HepG2 (cell line): ENCODE results near the gene OIT3. TPM values are rescaled to one million over a fixed set of nuclear protein-coding genes. Genes with fewer than 3 reads are reported as not detected.

Experiments used
- ATAC-seq: fragments of 200-7000 bp; cut with Tn5 transposase; 3 replicates; pipeline ENCODE4 v1.9.1; 2020; ENCODE audit warnings: mild to moderate bottlenecking, moderate library complexity
- BruUV-seq: library from RNA; stranded (reverse); fragments of 400-500 nt; replicated peaks from 2 replicates; lab custom pipeline; 2021; lab: Mats Ljungman, UMichigan
- CTCF ChIA-PET: fragments of 300-600 bp; formaldehyde crosslinking; extraction: SDS; loops from one replicate; lab custom pipeline; 2021; ENCODE audit warnings: low total read pairs, inconsistent platforms, low intra/inter-chr PET ratio; lab: Yijun Ruan, JAX
- POLR2A ChIA-PET: fragments of 350-600 bp; sonication (Branson Sonifier 250); formaldehyde crosslinking; loops from one replicate; lab custom pipeline; 2020; ENCODE audit warnings: antibody characterized with exemption, inconsistent platforms; lab: Yijun Ruan, JAX
- DNase-seq: peaks from one replicate; pipeline ENCODE4 v3.0.0-alpha.2; 2015; ENCODE audit warnings: low spot score
- FAIRE-seq: peaks from 3 replicates; lab custom pipeline; 2011; peaks lifted over from hg19 to GRCh38; lab: Jason Lieb, UNC
- H2AFZ ChIP-seq: one replicate; pipeline ENCODE4 v1.6.1; 2011; ENCODE audit warnings: low read length, inconsistent platforms
- H3K27ac ChIP-seq: fragments of 300-600 bp; 3 replicates; pipeline ENCODE4 v1.8.0; 2011; ENCODE audit warnings: mixed run types, mild to moderate bottlenecking, mixed read lengths, low read length, inconsistent platforms; ENCODE audit not compliant: insufficient read depth; ENCODE audit errors: extremely low read length
- H3K27me3 ChIP-seq, 2 experiments: fragments of 200-600 bp in 1 of 2; 2 replicates in 1 of 2; 3 replicates in 1 of 2; pipeline versions ENCODE4 v1.6.0 to v1.8.0; 2011; ENCODE audit warnings: low read length in 2 of 2, mild to moderate bottlenecking in 2 of 2, moderate library complexity in 2 of 2, inconsistent platforms in 1 of 2; ENCODE audit not compliant: insufficient read depth in 2 of 2, control insufficient read depth in 1 of 2
- H3K36me3 ChIP-seq, 2 experiments: fragments of 200-600 bp in 1 of 2; replicated peaks in 1 of 2; 2 replicates in 1 of 2; 3 replicates in 1 of 2; pipeline versions ENCODE4 v1.5.1 to v1.8.0; 2011; ENCODE audit warnings: low read length in 2 of 2, inconsistent platforms in 1 of 2; ENCODE audit not compliant: insufficient read depth in 2 of 2, control insufficient read depth in 1 of 2
- H3K4me1 ChIP-seq: 2 replicates; pipeline ENCODE4 v1.5.1; 2012; ENCODE audit warnings: low read length, inconsistent platforms; ENCODE audit not compliant: insufficient read depth
- H3K4me2 ChIP-seq: 2 replicates; pipeline ENCODE4 v1.6.0; 2011; ENCODE audit warnings: low read depth, low read length, inconsistent platforms
- H3K4me3 ChIP-seq, 3 experiments: fragments of 200-600 bp in 1 of 3; sonication (generic), shearing (Covaris generic) in 1 of 3; replicated peaks in 1 of 3; 2 replicates each; pipeline ENCODE4 v1.5.1; 2011 to 2016; ENCODE audit warnings: low read length in 3 of 3, inconsistent platforms in 2 of 3, low read depth in 2 of 3, mild to moderate bottlenecking in 2 of 3, control low read depth in 1 of 3, mixed read lengths in 1 of 3; ENCODE audit not compliant: insufficient read depth in 1 of 3
- H3K79me2 ChIP-seq: one replicate; pipeline ENCODE4 v1.6.1; 2011; ENCODE audit warnings: low read length, inconsistent platforms; ENCODE audit not compliant: insufficient read depth
- H3K9ac ChIP-seq: 2 replicates; pipeline ENCODE4 v1.6.0; 2011; ENCODE audit warnings: mild to moderate bottlenecking, low read depth, low read length, inconsistent platforms; ENCODE audit not compliant: insufficient read depth
- H3K9me3 ChIP-seq: 2 replicates; pipeline ENCODE4 v1.5.1; 2012; ENCODE audit warnings: mild to moderate bottlenecking, low read length
- H4K20me1 ChIP-seq: 2 replicates; pipeline ENCODE4 v1.6.0; 2011; ENCODE audit warnings: inconsistent platforms, mild to moderate bottlenecking, low read length, moderate library complexity; ENCODE audit not compliant: insufficient read depth
- GPBP1L1 ChIP-seq: sonication (generic); formaldehyde crosslinking; IDR thresholded peaks from 2 replicates; pipeline ENCODE4 v1.5.0; 2020; ENCODE audit warnings: mild to moderate bottlenecking, missing genetic modification reagents
- HNRNPH1 ChIP-seq: fragments of 200-400 bp; formaldehyde crosslinking; optimal IDR thresholded peaks from 2 replicates; pipeline ENCODE3; 2017; ENCODE audit warnings: mild to moderate bottlenecking, low read depth, low read length
- HNRNPK ChIP-seq: fragments of 200-400 bp; formaldehyde crosslinking; IDR thresholded peaks from 2 replicates; pipeline ENCODE4 v1.6.1; 2018; ENCODE audit warnings: low read length, low read depth, moderate library complexity, mild to moderate bottlenecking; ENCODE audit not compliant: poor library complexity, severe bottlenecking
- KDM6A ChIP-seq: IDR thresholded peaks from 2 replicates; pipeline ENCODE4 v1.6.1; 2016; ENCODE audit warnings: low read depth
- POLR2AphosphoS5 ChIP-seq: IDR thresholded peaks from 2 replicates; pipeline ENCODE4 v1.6.1; 2012; ENCODE audit warnings: low read depth, low read length
- STAT5B ChIP-seq: sonication (generic); formaldehyde crosslinking; IDR thresholded peaks from 2 replicates; pipeline ENCODE4 v1.4.0; 2020; ENCODE audit warnings: missing genetic modification reagents
- ZBTB3 ChIP-seq: sonication (generic); formaldehyde crosslinking; IDR thresholded peaks from 2 replicates; pipeline ENCODE4 v1.4.0; 2020; ENCODE audit warnings: low read depth, mild to moderate bottlenecking, moderate library complexity, missing genetic modification reagents, borderline replicate concordance
- ZNF121 ChIP-seq: sonication (generic); formaldehyde crosslinking; IDR thresholded peaks from 2 replicates; pipeline ENCODE4 v1.5.0; 2020; ENCODE audit warnings: mild to moderate bottlenecking, missing genetic modification reagents
- ZNF367 ChIP-seq: sonication (generic); formaldehyde crosslinking; IDR thresholded peaks from 2 replicates; pipeline ENCODE4 v1.4.0; 2020; ENCODE audit warnings: missing genetic modification reagents, borderline replicate concordance
- ZNF792 ChIP-seq: IDR thresholded peaks from 2 replicates; pipeline ENCODE4 v1.6.1; 2016
- WGBS: methylation state at CpG from one replicate; pipeline ENCODE4 v1.1.6; 2017; ENCODE audit warnings: low lambda C conversion rate; 5-methylcytosine and 5-hydroxymethylcytosine counted together
- in situ Hi-C: cut with HindIII; loops from 2 replicates; pipeline ENCODE4 v1.10.0; 2017; ENCODE audit warnings: low pct_unique_long_range_greater_than_20kb; ENCODE audit not compliant: extremely low pct_ligation_motif_present
- intact Hi-C: fragments of 100-400 bp; cut with micrococcal nuclease; formaldehyde crosslinking; loops from one replicate; pipeline ENCODE4 v1.10.0; 2022; ENCODE audit not compliant: unreplicated experiment
- polyA plus RNA-seq, 8 experiments: library from polyadenylated mRNA; depleted of rRNA in 3 of 8; stranded (reverse) in 7 of 8; unstranded in 1 of 8; fragments of >200 nt; fragmentation: Illumina TruSeq in 4 of 8; extraction: Trizol in 4 of 8; gene quantifications; 2 replicates each; pipeline versions ENCODE4 v1.2.1 to v1.2.3, GENCODE V29; 2011 to 2016; ENCODE audit warnings: low read depth in 4 of 8, missing spikeins in 1 of 8, mixed read lengths in 1 of 8; ENCODE audit not compliant: insufficient read depth in 1 of 8
- total RNA-seq, 5 experiments: library from RNA; depleted of rRNA; stranded (reverse); fragments of >200 nt; fragmentation: Illumina TruSeq; extraction: Trizol; gene quantifications; 2 replicates each; pipeline ENCODE4 v1.2.3, GENCODE V29; 2016; ENCODE audit warnings: low read depth in 1 of 5
- TF ChIP-seq, protein P1 (sequence below): sonication (generic); formaldehyde crosslinking; IDR thresholded peaks from 2 replicates; pipeline ENCODE4 v1.4.0; 2020; ENCODE audit warnings: missing genetic modification reagents, borderline replicate concordance
- TF ChIP-seq, protein P2 (sequence below): sonication (generic); formaldehyde crosslinking; IDR thresholded peaks from 2 replicates; pipeline ENCODE4 v1.9.0; 2021; ENCODE audit warnings: missing genetic modification reagents, borderline replicate concordance

The OIT3 gene
- total and polyA plus RNA-seq, 2 of the 13 experiments (the other 11 are each of a cell fraction or from before 2014, with no cell fraction given): not detected

DNA sequence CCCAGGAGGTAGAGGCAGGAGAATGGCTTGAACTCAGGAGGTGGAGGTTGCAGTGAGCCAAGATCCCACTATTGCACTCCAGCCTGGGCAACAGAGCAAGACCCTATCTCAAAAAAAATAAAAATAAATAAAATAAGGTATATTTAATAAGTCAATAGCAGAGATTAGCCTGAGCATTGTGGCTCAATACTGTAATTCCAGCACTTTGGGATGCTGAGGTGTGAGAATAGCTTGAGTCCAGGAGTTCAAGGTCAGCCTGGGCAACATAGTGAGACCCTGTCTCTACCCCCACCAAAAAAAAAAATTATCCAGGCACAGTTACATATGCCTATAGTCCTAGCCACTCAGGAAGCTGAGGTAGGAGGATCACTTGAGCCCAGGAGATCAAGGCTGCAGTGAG, 38.4 kb upstream of the OIT3 start:
- Histone ChIP-seq H4K20me1 (no peaks in the 10 kb centered on the region), H3K9ac (no peak overlapping the region), H3K4me1 (no peaks in the 10 kb centered on the region), H3K4me3 (no peak overlapping the region), H2AFZ (no peak overlapping the region), H3K9me3 (peaks cover 5% of the 10 kb centered on the region; the same call in 1 of the 2 replicates), H3K4me2 (no peak overlapping the region), H3K79me2 (no peaks in the 10 kb centered on the region), H3K27me3 (no peaks in the 10 kb centered on the region), H3K27ac (no peak overlapping the region), H3K36me3 (no peaks in the 10 kb centered on the region; a peak in 2 of 5 replicates)
- no TSS peak for BruUV-seq
- in situ Hi-C loops (no loop called here), intact Hi-C loops (no loop called here)
- ChIA-PET CTCF (no interaction called here), POLR2A (no interaction called here)
- TF ChIP-seq ZNF121 (CRISPR knock-in tag) (peak; percentile 69), GPBP1L1 (no peak)
- ATAC-seq (no peak), DNase-seq (no peak), FAIRE-seq (no peak)

DNA sequence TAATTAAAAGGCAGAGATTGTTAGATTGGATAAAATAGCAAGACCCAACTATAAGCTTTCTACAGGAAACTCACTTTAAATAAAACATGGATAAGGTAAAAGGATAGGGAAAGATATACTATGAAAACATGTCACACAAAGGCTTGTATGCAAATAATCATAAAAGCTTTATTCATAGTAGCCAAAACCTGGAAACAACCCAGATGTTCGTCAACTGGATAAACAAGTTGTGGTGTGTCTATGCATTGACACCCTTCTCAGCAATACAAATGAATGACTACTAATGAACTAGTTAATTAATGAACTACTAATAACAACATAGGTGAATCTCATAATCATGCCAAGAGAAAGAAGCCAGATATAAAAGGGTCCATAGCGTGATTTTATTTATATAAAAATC, 37.7 kb upstream of the OIT3 start:
- TF ChIP-seq, protein P1, sequence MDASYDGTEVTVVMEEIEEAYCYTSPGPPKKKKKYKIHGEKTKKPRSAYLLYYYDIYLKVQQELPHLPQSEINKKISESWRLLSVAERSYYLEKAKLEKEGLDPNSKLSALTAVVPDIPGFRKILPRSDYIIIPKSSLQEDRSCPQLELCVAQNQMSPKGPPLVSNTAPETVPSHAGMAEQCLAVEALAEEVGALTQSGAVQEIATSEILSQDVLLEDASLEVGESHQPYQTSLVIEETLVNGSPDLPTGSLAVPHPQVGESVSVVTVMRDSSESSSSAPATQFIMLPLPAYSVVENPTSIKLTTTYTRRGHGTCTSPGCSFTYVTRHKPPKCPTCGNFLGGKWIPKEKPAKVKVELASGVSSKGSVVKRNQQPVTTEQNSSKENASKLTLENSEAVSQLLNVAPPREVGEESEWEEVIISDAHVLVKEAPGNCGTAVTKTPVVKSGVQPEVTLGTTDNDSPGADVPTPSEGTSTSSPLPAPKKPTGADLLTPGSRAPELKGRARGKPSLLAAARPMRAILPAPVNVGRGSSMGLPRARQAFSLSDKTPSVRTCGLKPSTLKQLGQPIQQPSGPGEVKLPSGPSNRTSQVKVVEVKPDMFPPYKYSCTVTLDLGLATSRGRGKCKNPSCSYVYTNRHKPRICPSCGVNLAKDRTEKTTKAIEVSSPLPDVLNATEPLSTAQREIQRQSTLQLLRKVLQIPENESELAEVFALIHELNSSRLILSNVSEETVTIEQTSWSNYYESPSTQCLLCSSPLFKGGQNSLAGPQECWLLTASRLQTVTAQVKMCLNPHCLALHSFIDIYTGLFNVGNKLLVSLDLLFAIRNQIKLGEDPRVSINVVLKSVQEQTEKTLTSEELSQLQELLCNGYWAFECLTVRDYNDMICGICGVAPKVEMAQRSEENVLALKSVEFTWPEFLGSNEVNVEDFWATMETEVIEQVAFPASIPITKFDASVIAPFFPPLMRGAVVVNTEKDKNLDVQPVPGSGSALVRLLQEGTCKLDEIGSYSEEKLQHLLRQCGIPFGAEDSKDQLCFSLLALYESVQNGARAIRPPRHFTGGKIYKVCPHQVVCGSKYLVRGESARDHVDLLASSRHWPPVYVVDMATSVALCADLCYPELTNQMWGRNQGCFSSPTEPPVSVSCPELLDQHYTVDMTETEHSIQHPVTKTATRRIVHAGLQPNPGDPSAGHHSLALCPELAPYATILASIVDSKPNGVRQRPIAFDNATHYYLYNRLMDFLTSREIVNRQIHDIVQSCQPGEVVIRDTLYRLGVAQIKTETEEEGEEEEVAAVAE (CRISPR knock-in tag): no peak
- no peak for TF ChIP-seq HNRNPK
- TF ChIP-seq POLR2AphosphoS5: no peak
- no peak for TF ChIP-seq HNRNPH1
- no peak for TF ChIP-seq ZBTB3 (CRISPR knock-in tag)
- TF ChIP-seq KDM6A: no peak
- TF ChIP-seq, protein P2, sequence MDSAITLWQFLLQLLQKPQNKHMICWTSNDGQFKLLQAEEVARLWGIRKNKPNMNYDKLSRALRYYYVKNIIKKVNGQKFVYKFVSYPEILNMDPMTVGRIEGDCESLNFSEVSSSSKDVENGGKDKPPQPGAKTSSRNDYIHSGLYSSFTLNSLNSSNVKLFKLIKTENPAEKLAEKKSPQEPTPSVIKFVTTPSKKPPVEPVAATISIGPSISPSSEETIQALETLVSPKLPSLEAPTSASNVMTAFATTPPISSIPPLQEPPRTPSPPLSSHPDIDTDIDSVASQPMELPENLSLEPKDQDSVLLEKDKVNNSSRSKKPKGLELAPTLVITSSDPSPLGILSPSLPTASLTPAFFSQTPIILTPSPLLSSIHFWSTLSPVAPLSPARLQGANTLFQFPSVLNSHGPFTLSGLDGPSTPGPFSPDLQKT (CRISPR knock-in tag): no peak
- no peak for TF ChIP-seq ZNF367 (CRISPR knock-in tag)
- no peak for TF ChIP-seq ZNF792
- no peak for TF ChIP-seq STAT5B
- Histone ChIP-seq H3K36me3 (peaks cover 0 to 6% of the 10 kb centered on the region in 2 experiments; a peak in 3 of 5 replicates), H3K4me3 (no peak overlapping the region), H4K20me1 (no peaks in the 10 kb centered on the region), H3K79me2 (no peaks in the 10 kb centered on the region), H3K9ac (no peak overlapping the region), H3K27me3 (no peaks in the 10 kb centered on the region), H2AFZ (no peak overlapping the region), H3K4me1 (no peaks in the 10 kb centered on the region), H3K27ac (no peak overlapping the region), H3K4me2 (no peak overlapping the region), H3K9me3 (peaks cover 5% of the 10 kb centered on the region; the same call in 1 of the 2 replicates)
- CTCF ChIA-PET: no interaction called here
- in situ Hi-C loops (no loop called here), intact Hi-C loops (no loop called here)
- DNase-seq: no peak
- ATAC-seq: no peak
- POLR2A ChIA-PET: no interaction called here
- WGBS: 95% methylated on average over 2 of the region's 2 CpGs
- no peak for FAIRE-seq
- no TSS peak for BruUV-seq
